Hepatocyte (in vitro differentiated cells): Measurements from ENCODE around the gene OR6B1. TPM values are rescaled to one million over a fixed set of nuclear protein-coding genes. Genes with fewer than 3 reads are reported as not detected.

Source experiments
- DNase-seq: peaks from one replicate; pipeline ENCODE4 v3.0.0-alpha.2; 2016; ENCODE audit warnings: low spot score
- H2AFZ ChIP-seq: fragments of 200-600 bp; sonication (generic); 2 replicates; pipeline ENCODE4 v1.6.0; 2016; ENCODE audit warnings: antibody characterized with exemption, mild to moderate bottlenecking
- H3K27ac ChIP-seq: fragments of 200-600 bp; sonication (generic); 2 replicates; pipeline ENCODE4 v1.5.1; 2016; ENCODE audit warnings: mild to moderate bottlenecking
- H3K27me3 ChIP-seq: fragments of 200-600 bp; sonication (generic); 2 replicates; pipeline ENCODE4 v1.6.1; 2016
- H3K36me3 ChIP-seq: fragments of 200-600 bp; sonication (generic); replicated peaks from 2 replicates; pipeline ENCODE4 v1.5.1; 2016; ENCODE audit warnings: low read depth; ENCODE audit not compliant: insufficient read depth
- H3K4me1 ChIP-seq: fragments of 200-600 bp; sonication (generic); 2 replicates; pipeline ENCODE4 v1.5.1; 2016; ENCODE audit warnings: mild to moderate bottlenecking, moderate library complexity; ENCODE audit not compliant: insufficient read depth
- H3K4me2 ChIP-seq: fragments of 200-600 bp; sonication (generic); 2 replicates; pipeline ENCODE4 v1.6.0; 2016
- H3K4me3 ChIP-seq: fragments of 200-600 bp; sonication (generic); 2 replicates; pipeline ENCODE4 v1.5.1; 2016; ENCODE audit warnings: mild to moderate bottlenecking
- H3K79me2 ChIP-seq: fragments of 200-600 bp; sonication (generic); 2 replicates; pipeline ENCODE4 v1.6.0; 2017; ENCODE audit warnings: mild to moderate bottlenecking
- H3K9me2 ChIP-seq: fragments of 200-600 bp; sonication (generic); replicated peaks from 2 replicates; pipeline ENCODE4 v1.6.0; 2017; ENCODE audit warnings: mild to moderate bottlenecking; ENCODE audit not compliant: insufficient read depth
- H3K9me3 ChIP-seq: fragments of 200-600 bp; sonication (generic); 2 replicates; pipeline ENCODE4 v1.5.1; 2016; ENCODE audit warnings: low read depth, mild to moderate bottlenecking
- H4K20me1 ChIP-seq: fragments of 200-600 bp; sonication (generic); 2 replicates; pipeline ENCODE4 v1.6.0; 2016; ENCODE audit warnings: mild to moderate bottlenecking; ENCODE audit not compliant: insufficient read depth, poor library complexity, severe bottlenecking
- EZH2 ChIP-seq: fragments of 200-600 bp; sonication (generic); IDR thresholded peaks from 2 replicates; pipeline ENCODE4 v1.6.1; 2016; ENCODE audit warnings: antibody characterized with exemption, mild to moderate bottlenecking, borderline replicate concordance
- EZH2phosphoT487 ChIP-seq: fragments of 200-600 bp; sonication (generic); IDR thresholded peaks from one replicate; pipeline ENCODE4 v1.6.1; 2018; ENCODE audit warnings: antibody characterized with exemption, mild to moderate bottlenecking, low read depth, moderate library complexity; ENCODE audit not compliant: unreplicated experiment, severe bottlenecking
- WGBS: methylation state at CpG from one replicate; pipeline ENCODE4 v1.1.6; 2016; ENCODE audit warnings: low lambda C conversion rate; ENCODE audit errors: missing lambda C conversion rate; 5-methylcytosine and 5-hydroxymethylcytosine counted together
- polyA plus RNA-seq: library from polyadenylated mRNA; unstranded; fragments of >200 nt; fragmentation: Nextera tagmentation; extraction: Ambion mirVana; gene quantifications from 2 replicates; pipeline ENCODE4 v1.2.1, GENCODE V29; 2016
- total RNA-seq: library from RNA; depleted of rRNA; stranded (reverse); fragments of >200 nt; gene quantifications from 2 replicates; pipeline ENCODE4 v1.2.3, GENCODE V29; 2014
- TF ChIP-seq, protein P1 (sequence below): fragments of 200-600 bp; sonication (generic); IDR thresholded peaks from 2 replicates; pipeline ENCODE4 v1.5.1; 2016; ENCODE audit warnings: antibody characterized with exemption, mild to moderate bottlenecking; ENCODE audit not compliant: poor library complexity

The OR6B1 gene
- total and polyA plus RNA-seq, 2 experiments from 2014 or later, result 0.28 TPM; not detected in 1

DNA sequence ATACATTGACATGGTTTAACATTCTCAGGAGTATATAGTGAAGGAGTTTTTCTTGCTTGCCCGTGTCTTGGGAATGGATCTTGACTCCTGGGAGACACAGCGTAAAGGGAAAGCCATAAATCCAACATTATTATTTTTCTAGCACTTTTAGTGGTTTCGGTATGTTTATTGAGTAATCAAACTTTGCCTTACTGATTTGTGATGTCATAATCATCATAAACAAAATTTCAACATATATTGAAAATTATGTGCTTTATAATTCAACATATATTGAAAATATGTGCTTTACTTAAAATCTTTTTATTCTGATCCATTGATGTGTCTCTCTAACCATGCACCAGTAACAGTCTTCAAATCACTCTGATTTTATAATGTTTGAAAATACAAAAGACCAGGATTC, 28.4 kb downstream of the OR6B1 start:
- H3K4me1 ChIP-seq, result peaks cover 36% of the 10 kb centered on the region
- DNase-seq, result no peak
- H3K9me3 ChIP-seq, result no peaks in the 10 kb centered on the region
- no peaks in the 10 kb centered on the region for H3K79me2 ChIP-seq
- H4K20me1 ChIP-seq, result no peaks in the 10 kb centered on the region
- H3K4me3 ChIP-seq, result no peak overlapping the region
- no peaks in the 10 kb centered on the region for H3K9me2 ChIP-seq
- no peaks in the 10 kb centered on the region for H3K36me3 ChIP-seq
- 85% methylated on average over 3 of the region's 3 CpGs for WGBS
- no peak overlapping the region for H2AFZ ChIP-seq
- H3K27me3 ChIP-seq, result no peaks in the 10 kb centered on the region
- no peak overlapping the region for H3K4me2 ChIP-seq
- H3K27ac ChIP-seq, result no peak overlapping the region
- no peak for TF ChIP-seq EZH2
- TF ChIP-seq, protein P1, sequence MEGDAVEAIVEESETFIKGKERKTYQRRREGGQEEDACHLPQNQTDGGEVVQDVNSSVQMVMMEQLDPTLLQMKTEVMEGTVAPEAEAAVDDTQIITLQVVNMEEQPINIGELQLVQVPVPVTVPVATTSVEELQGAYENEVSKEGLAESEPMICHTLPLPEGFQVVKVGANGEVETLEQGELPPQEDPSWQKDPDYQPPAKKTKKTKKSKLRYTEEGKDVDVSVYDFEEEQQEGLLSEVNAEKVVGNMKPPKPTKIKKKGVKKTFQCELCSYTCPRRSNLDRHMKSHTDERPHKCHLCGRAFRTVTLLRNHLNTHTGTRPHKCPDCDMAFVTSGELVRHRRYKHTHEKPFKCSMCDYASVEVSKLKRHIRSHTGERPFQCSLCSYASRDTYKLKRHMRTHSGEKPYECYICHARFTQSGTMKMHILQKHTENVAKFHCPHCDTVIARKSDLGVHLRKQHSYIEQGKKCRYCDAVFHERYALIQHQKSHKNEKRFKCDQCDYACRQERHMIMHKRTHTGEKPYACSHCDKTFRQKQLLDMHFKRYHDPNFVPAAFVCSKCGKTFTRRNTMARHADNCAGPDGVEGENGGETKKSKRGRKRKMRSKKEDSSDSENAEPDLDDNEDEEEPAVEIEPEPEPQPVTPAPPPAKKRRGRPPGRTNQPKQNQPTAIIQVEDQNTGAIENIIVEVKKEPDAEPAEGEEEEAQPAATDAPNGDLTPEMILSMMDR, result no peak

DNA sequence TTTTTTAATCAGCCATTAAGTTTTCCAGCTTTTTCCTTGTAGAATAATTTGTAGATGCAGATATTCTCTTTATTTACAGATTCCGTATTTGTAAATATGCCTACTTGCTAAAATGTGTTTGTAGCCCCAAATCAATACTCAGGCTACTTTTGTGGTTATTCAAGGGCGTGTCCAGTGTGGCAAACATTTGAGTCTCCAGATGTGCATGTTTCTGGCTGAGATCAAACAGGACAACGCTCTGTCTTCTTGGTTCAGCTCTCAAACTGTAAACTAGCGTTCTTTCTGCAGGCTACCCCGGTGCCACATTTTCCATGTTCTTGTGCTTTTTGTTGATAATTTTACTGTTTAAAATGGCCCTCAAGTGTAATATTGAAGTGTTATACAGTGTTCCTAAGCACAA, 32.4 kb downstream of the OR6B1 start:
- H3K27ac ChIP-seq, result peak overlapping the region; percentile 50
- H2AFZ ChIP-seq, result peak overlapping the region; percentile 1
- no peaks in the 10 kb centered on the region for H3K36me3 ChIP-seq
- H3K4me2 ChIP-seq, result peak overlapping the region; percentile 47
- no peak for DNase-seq
- no peaks in the 10 kb centered on the region for H3K79me2 ChIP-seq
- peaks cover 40% of the 10 kb centered on the region for H3K4me1 ChIP-seq
- no peaks in the 10 kb centered on the region for H3K9me2 ChIP-seq
- H3K9me3 ChIP-seq, result no peaks in the 10 kb centered on the region
- TF ChIP-seq EZH2phosphoT487 (no peak), EZH2 (no peak)
- TF ChIP-seq, protein P1, result no peak
- H3K4me3 ChIP-seq, result no peak overlapping the region
- no peaks in the 10 kb centered on the region for H3K27me3 ChIP-seq
- WGBS, result 61% methylated on average over 5 of the region's 5 CpGs
- no peaks in the 10 kb centered on the region for H4K20me1 ChIP-seq

DNA sequence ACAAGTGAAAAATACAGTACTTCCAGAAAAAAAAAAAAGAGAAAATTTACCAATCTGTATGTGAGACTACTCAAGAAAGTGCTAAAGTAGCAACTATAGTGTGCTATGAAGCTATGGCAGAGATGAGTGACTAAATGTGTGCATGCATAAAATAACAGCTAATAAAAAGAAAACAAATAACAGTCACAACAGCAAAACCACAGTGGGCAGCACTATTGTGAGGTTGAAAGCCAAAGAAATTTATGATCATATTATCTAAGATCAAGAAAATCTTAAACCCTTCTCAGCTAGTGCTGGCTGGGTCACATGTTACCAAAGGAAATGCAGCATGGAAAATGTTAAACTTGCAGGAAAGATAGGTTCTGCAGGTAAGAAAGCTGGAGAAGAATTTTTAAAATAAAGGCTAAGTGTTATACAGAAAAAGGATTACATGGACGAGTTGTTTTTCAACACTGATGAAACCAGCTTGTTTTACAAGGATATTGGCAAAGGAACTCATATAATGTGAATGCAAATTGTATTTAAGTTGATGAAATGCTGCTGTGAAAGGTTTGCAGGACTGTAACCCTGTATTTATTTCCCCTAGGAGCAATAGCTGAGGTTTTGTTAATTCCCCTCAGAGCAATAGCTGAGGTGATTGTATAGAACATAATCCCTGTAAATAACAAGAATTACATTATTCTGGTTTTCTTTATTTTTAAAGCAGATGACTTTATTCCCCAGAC, 33.0 kb downstream of the OR6B1 start:
- H2AFZ ChIP-seq, result peak overlapping the region; percentile 1
- no peaks in the 10 kb centered on the region for H3K9me2 ChIP-seq
- no peaks in the 10 kb centered on the region for H3K79me2 ChIP-seq
- H3K4me1 ChIP-seq, result peaks cover 40% of the 10 kb centered on the region
- H3K36me3 ChIP-seq, result no peaks in the 10 kb centered on the region
- no peak overlapping the region for H3K4me3 ChIP-seq
- H3K4me2 ChIP-seq, result peak overlapping the region; percentile 12
- no peaks in the 10 kb centered on the region for H3K9me3 ChIP-seq
- TF ChIP-seq EZH2phosphoT487 (no peak), EZH2 (no peak)
- TF ChIP-seq, protein P1, result no peak
- DNase-seq, result no peak
- 64% methylated on average over 1 of the region's 1 CpG for WGBS
- peak overlapping the region; percentile 50 for H3K27ac ChIP-seq
- H4K20me1 ChIP-seq, result no peaks in the 10 kb centered on the region
- H3K27me3 ChIP-seq, result no peaks in the 10 kb centered on the region

DNA sequence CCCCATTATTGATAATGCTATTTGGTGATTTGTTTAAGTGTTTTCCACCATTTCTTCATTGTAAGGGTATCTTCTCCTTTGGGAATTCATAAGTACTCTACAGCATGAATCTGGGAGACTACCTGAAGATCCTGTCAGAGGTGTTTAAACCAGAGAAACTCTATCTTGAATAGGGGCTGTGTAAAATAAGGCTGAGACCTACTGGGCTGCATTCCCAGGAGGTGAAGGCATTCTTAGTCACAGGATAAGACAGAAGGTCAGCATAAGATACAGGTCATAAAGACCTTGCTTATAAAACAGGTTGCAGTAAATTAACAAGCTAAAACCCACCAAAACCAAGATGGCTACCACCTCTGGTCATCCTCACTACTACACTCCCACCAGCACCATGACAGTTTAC, 35.3 kb downstream of the OR6B1 start:
- no peak for DNase-seq
- no peaks in the 10 kb centered on the region for H3K79me2 ChIP-seq
- H3K9me2 ChIP-seq, result no peaks in the 10 kb centered on the region
- no peaks in the 10 kb centered on the region for H3K36me3 ChIP-seq
- no peaks in the 10 kb centered on the region for H4K20me1 ChIP-seq
- no peaks in the 10 kb centered on the region for H3K9me3 ChIP-seq
- H3K4me3 ChIP-seq, result no peak overlapping the region
- TF ChIP-seq EZH2phosphoT487 (no peak), EZH2 (no peak)
- TF ChIP-seq, protein P1, result no peak
- no peak overlapping the region for H3K27ac ChIP-seq
- no peak overlapping the region for H2AFZ ChIP-seq
- H3K4me2 ChIP-seq, result no peak overlapping the region
- H3K4me1 ChIP-seq, result peaks cover 33% of the 10 kb centered on the region
- H3K27me3 ChIP-seq, result no peaks in the 10 kb centered on the region
